H1 (cell line): ENCODE measurements around the gene TGM6. TPM values are rescaled to one million over a fixed set of nuclear protein-coding genes. Genes with fewer than 3 reads are reported as not detected.

ENCODE experiments used
- CTCF ChIA-PET: fragments of 300-600 bp; sonication (Branson Sonifier 250); formaldehyde crosslinking; loops from one replicate; lab custom pipeline; 2021; ENCODE audit not compliant: partially characterized antibody; lab: Charles Lee
- POLR2A ChIA-PET: fragments of 300-600 bp; sonication (Branson Sonifier 250); formaldehyde crosslinking; loops from one replicate; lab custom pipeline; 2021; ENCODE audit warnings: inconsistent platforms; ENCODE audit not compliant: partially characterized antibody; lab: Charles Lee
- DNase-seq, 2 experiments: peaks; one replicate each; pipeline versions ENCODE4 v3.0.0 to v3.0.0-alpha.2; 2010 to 2022; ENCODE audit warnings: low spot score in 2 of 2, low read depth in 1 of 2, mixed read lengths in 1 of 2
- FAIRE-seq: peaks from 2 replicates; lab custom pipeline; 2011; peaks lifted over from hg19 to GRCh38; lab: Jason Lieb, UNC
- H2AFZ ChIP-seq: 2 replicates; pipeline ENCODE4 v1.8.1; 2012; ENCODE audit warnings: low read length, inconsistent platforms
- H2AK5ac ChIP-seq: 2 replicates; pipeline ENCODE4 v1.6.1; 2013; ENCODE audit warnings: low read depth, low read length
- H2BK120ac ChIP-seq: replicated peaks from 2 replicates; pipeline ENCODE3; 2013; ENCODE audit warnings: low read depth, low read length, inconsistent platforms
- H2BK12ac ChIP-seq: 2 replicates; pipeline ENCODE4 v1.6.1; 2013; ENCODE audit warnings: low read depth, low read length
- H2BK15ac ChIP-seq: 2 replicates; pipeline ENCODE4 v1.6.1; 2013; ENCODE audit warnings: low read length
- H2BK20ac ChIP-seq: 2 replicates; pipeline ENCODE4 v1.6.1; 2013; ENCODE audit warnings: low read length
- H2BK5ac ChIP-seq: 2 replicates; pipeline ENCODE4 v1.6.1; 2013; ENCODE audit warnings: low read depth, low read length
- H3K14ac ChIP-seq: 2 replicates; pipeline ENCODE4 v1.6.1; 2013; ENCODE audit warnings: inconsistent platforms; ENCODE audit not compliant: insufficient read length
- H3K18ac ChIP-seq: 2 replicates; pipeline ENCODE4 v1.6.1; 2013; ENCODE audit warnings: low read length; ENCODE audit errors: extremely low read depth
- H3K23ac ChIP-seq: 2 replicates; pipeline ENCODE4 v1.6.1; 2013; ENCODE audit warnings: inconsistent platforms; ENCODE audit not compliant: insufficient read length
- H3K23me2 ChIP-seq: 2 replicates; pipeline ENCODE4 v1.6.1; 2013; ENCODE audit warnings: low read depth, low read length
- H3K27ac ChIP-seq: 2 replicates; pipeline ENCODE4 v1.6.1; 2011; ENCODE audit warnings: low read depth, low read length, inconsistent platforms
- H3K27me3 ChIP-seq, 4 experiments: replicated peaks in 1 of 4; 1 replicate in 1 of 4; 2 replicates in 3 of 4; pipeline versions ENCODE4 v1.6.1 to v1.8.1; 2011 to 2013; ENCODE audit warnings: low read length in 3 of 4, mild to moderate bottlenecking in 3 of 4, inconsistent platforms in 2 of 4, mixed read lengths in 2 of 4, moderate library complexity in 1 of 4; ENCODE audit not compliant: control insufficient read depth in 3 of 4, insufficient read depth in 3 of 4; ENCODE audit errors: extremely low read depth in 1 of 4
- H3K36me3 ChIP-seq, 4 experiments: 2 replicates each; pipeline versions ENCODE4 v1.6.1 to v1.8.1; 2011 to 2013; ENCODE audit warnings: mild to moderate bottlenecking in 4 of 4, low read length in 3 of 4, moderate library complexity in 2 of 4, control low read depth in 1 of 4, inconsistent platforms in 1 of 4; ENCODE audit not compliant: insufficient read depth in 4 of 4, control insufficient read depth in 2 of 4
- H3K4ac ChIP-seq: replicated peaks from 2 replicates; pipeline ENCODE3; 2013; ENCODE audit warnings: low read length, low read depth, mixed read lengths, inconsistent platforms; ENCODE audit not compliant: insufficient read length
- H3K4me1 ChIP-seq, 4 experiments: replicated peaks in 1 of 4; 1 replicate in 1 of 4; 2 replicates in 3 of 4; pipeline versions ENCODE4 v1.6.1 to v1.8.1; 2011 to 2013; ENCODE audit warnings: low read length in 3 of 4, inconsistent platforms in 2 of 4, mixed read lengths in 1 of 4; ENCODE audit not compliant: insufficient read depth in 4 of 4, control insufficient read depth in 3 of 4
- H3K4me2 ChIP-seq, 2 experiments: 2 replicates each; pipeline versions ENCODE4 v1.6.1 to v1.8.1; 2011 to 2013; ENCODE audit warnings: low read depth in 2 of 2, low read length in 2 of 2, control low read depth in 1 of 2, inconsistent platforms in 1 of 2, mild to moderate bottlenecking in 1 of 2; ENCODE audit not compliant: insufficient read depth in 1 of 2
- H3K4me3 ChIP-seq, 4 experiments: fragments of 200-600, 300-600 bp in 1 of 4; sonication (generic), shearing (Covaris generic), sonication (Bioruptor Twin) in 1 of 4; 2 replicates each; pipeline versions ENCODE4 v1.5.1 to v1.8.1; 2011 to 2016; ENCODE audit warnings: low read length in 4 of 4, low read depth in 3 of 4, control low read depth in 2 of 4, inconsistent platforms in 2 of 4, mild to moderate bottlenecking in 2 of 4, mixed read lengths in 1 of 4, moderate library complexity in 1 of 4; ENCODE audit not compliant: insufficient read depth in 2 of 4; ENCODE audit errors: extremely low read depth in 1 of 4
- H3K56ac ChIP-seq: replicated peaks from 2 replicates; pipeline ENCODE3; 2013; ENCODE audit warnings: low read depth, mild to moderate bottlenecking, mixed read lengths, low read length, inconsistent platforms; ENCODE audit not compliant: insufficient read length
- H3K79me1 ChIP-seq: 2 replicates; pipeline ENCODE4 v1.6.1; 2013; ENCODE audit warnings: low read depth, low read length, control low read depth
- H3K79me2 ChIP-seq, 2 experiments: 2 replicates each; pipeline versions ENCODE4 v1.6.1 to v1.8.1; 2012 to 2013; ENCODE audit warnings: low read length in 2 of 2, mild to moderate bottlenecking in 2 of 2, inconsistent platforms in 1 of 2; ENCODE audit not compliant: insufficient read depth in 2 of 2, control insufficient read depth in 1 of 2
- H3K9ac ChIP-seq, 4 experiments: replicated peaks in 1 of 4; 1 replicate in 1 of 4; 2 replicates in 3 of 4; pipeline versions ENCODE4 v1.6.1 to v1.8.1; 2011 to 2013; ENCODE audit warnings: low read depth in 3 of 4, low read length in 3 of 4, control low read depth in 2 of 4, mild to moderate bottlenecking in 2 of 4, moderate library complexity in 2 of 4, inconsistent platforms in 1 of 4; ENCODE audit errors: extremely low read depth in 1 of 4
- H3K9me3 ChIP-seq, 2 experiments: 2 replicates each; pipeline versions ENCODE4 v1.6.1 to v1.8.1; 2012 to 2013; ENCODE audit warnings: mild to moderate bottlenecking in 2 of 2, moderate library complexity in 2 of 2, control low read depth in 1 of 2, inconsistent platforms in 1 of 2, low read depth in 1 of 2, low read length in 1 of 2, mixed read lengths in 1 of 2; ENCODE audit not compliant: insufficient read depth in 2 of 2
- H4K20me1 ChIP-seq, 2 experiments: replicated peaks in 1 of 2; 2 replicates each; pipeline versions ENCODE3 to v1.8.1; 2011 to 2013; ENCODE audit warnings: inconsistent platforms in 2 of 2, low read length in 2 of 2, mild to moderate bottlenecking in 1 of 2; ENCODE audit not compliant: insufficient read depth in 2 of 2, control insufficient read depth in 1 of 2
- H4K5ac ChIP-seq: 2 replicates; pipeline ENCODE4 v1.6.1; 2013; ENCODE audit warnings: low read length, low read depth, mixed read lengths, inconsistent platforms; ENCODE audit not compliant: insufficient read length
- H4K8ac ChIP-seq: 2 replicates; pipeline ENCODE4 v1.8.0; 2013; ENCODE audit warnings: mild to moderate bottlenecking, moderate library complexity, low read length, inconsistent platforms; ENCODE audit not compliant: insufficient read depth; ENCODE audit errors: extremely low read depth
- H4K91ac ChIP-seq: replicated peaks from 2 replicates; pipeline ENCODE3; 2013; ENCODE audit warnings: low read length, mixed read lengths, inconsistent platforms; ENCODE audit not compliant: insufficient read length
- BCL11A ChIP-seq, 2 experiments: IDR thresholded peaks; one replicate each; pipeline ENCODE4 v1.6.1; 2011; ENCODE audit warnings: low read depth in 2 of 2, low read length in 2 of 2, mild to moderate bottlenecking in 2 of 2
- CHD1 ChIP-seq: IDR thresholded peaks from 2 replicates; pipeline ENCODE4 v1.6.1; 2012; ENCODE audit warnings: low read depth, low read length, improper control_type of control experiment
- KDM4A ChIP-seq: IDR thresholded peaks from one replicate; pipeline ENCODE4 v1.7.1; 2012; ENCODE audit warnings: low read depth, mild to moderate bottlenecking, moderate library complexity, low read length, inconsistent platforms; ENCODE audit not compliant: severe bottlenecking
- WGBS, 2 experiments: shearing (Covaris generic) in 1 of 2; methylation state at CpG; one replicate each; pipeline versions ENCODE4 v1.1.6 to v1.1.7; 2013 to 2015; ENCODE audit warnings: low lambda C conversion rate in 2 of 2, mixed read lengths in 2 of 2, inconsistent platforms in 1 of 2, low coverage in 1 of 2, missing lambda C conversion rate in 1 of 2; ENCODE audit not compliant: insufficient replicate concordance in 2 of 2, insufficient coverage in 1 of 2, insufficient read length in 1 of 2; ENCODE audit errors: extremely low coverage in 1 of 2, missing lambda C conversion rate in 1 of 2; 5-methylcytosine and 5-hydroxymethylcytosine counted together
- polyA plus RNA-seq, 7 experiments: library from polyadenylated mRNA; depleted of rRNA in 3 of 7; stranded (reverse) in 5 of 7; unstranded in 2 of 7; fragments of >200 nt in 5 of 7; fragments of 200-250 nt in 2 of 7; gene quantifications; 1 replicate in 5 of 7; 2 replicates in 1 of 7; 4 replicates in 1 of 7; pipeline versions ENCODE4 v1.2.1 to v1.2.3, GENCODE V29; 2011 to 2013; ENCODE audit warnings: missing spikeins in 2 of 7, mixed read lengths in 2 of 7
- total RNA-seq: library from RNA; stranded (reverse); fragmentation: NEBNext Ultra II Directional; extraction: Animal tissue kit (Norgen Biotek cat#: 25700); gene quantifications from 2 replicates; pipeline ENCODE4 v1.2.1, GENCODE V29; 2021

Gene TGM6
- total and polyA plus RNA-seq, 2 of the 8 experiments (the other 6 are each of a cell fraction or from before 2014, with no cell fraction given): 0.03 TPM; not detected in 1

GRCh38 chr20:2462484-2462883, 81.8 kb downstream of the TGM6 start:
- no peaks in the 10 kb centered on the region; the same call in none of the 2 replicates for H3K79me1 ChIP-seq
- 87% methylated on average over 3 of the region's 3 CpGs; no CpG with 5 or more reads in 1 of the 2 experiments for WGBS, 2 experiments
- TF ChIP-seq BCL11A (IDR thresholded peaks at IDR 0.05; ENCODE audit: low read depth in 2 of 2, low read length in 2 of 2) (no peak), KDM4A (no peak), CHD1 (no peak)

More at GRCh38 chr20:2462484-2462883, 81.8 kb downstream of the TGM6 start:
- H3K14ac ChIP-seq: no peak overlapping the region
- peaks cover 22 to 25% of the 10 kb centered on the region in 2 experiments for H4K20me1 ChIP-seq
- H3K79me2 ChIP-seq: peaks cover 6 to 30% of the 10 kb centered on the region in 2 experiments; a peak in 3 of 4 replicates
- no peak overlapping the region for H2AK5ac ChIP-seq
- no peak overlapping the region for H3K18ac ChIP-seq
- H3K4ac ChIP-seq: no peak overlapping the region
- H3K9me3 ChIP-seq: no peaks in the 10 kb centered on the region
- H3K4me3 ChIP-seq: no peak overlapping the region
- no peak overlapping the region for H3K27ac ChIP-seq
- no peaks in the 10 kb centered on the region for H3K4me1 ChIP-seq
- H2BK20ac ChIP-seq: no peak overlapping the region
- H3K36me3 ChIP-seq: peaks cover 61 to 87% (median 77%) of the 10 kb centered on the region in 4 experiments
- H4K8ac ChIP-seq: no peak overlapping the region
- no peak overlapping the region for H2AFZ ChIP-seq
- H4K91ac ChIP-seq: no peak overlapping the region
- FAIRE-seq (no peak), DNase-seq (no peak)
- no peak overlapping the region for H2BK12ac ChIP-seq
- no peak overlapping the region for H3K4me2 ChIP-seq
- H4K5ac ChIP-seq: no peak overlapping the region
- no peak overlapping the region for H2BK15ac ChIP-seq
- H3K23ac ChIP-seq: no peak overlapping the region
- no peaks in the 10 kb centered on the region for H3K23me2 ChIP-seq
- CTCF ChIA-PET: interaction anchor here (1.7 to 1.9 kb wide), 3 partner anchors 10 to 59 kb away, joined by 6 to 10 read pairs (median 8); no protein-coding TSS in a partner anchor
- no peak overlapping the region for H2BK5ac ChIP-seq
- H3K56ac ChIP-seq: no peak overlapping the region
- H3K27me3 ChIP-seq: no peaks in the 10 kb centered on the region
- H3K9ac ChIP-seq: no peak overlapping the region
- POLR2A ChIA-PET: interaction anchor here (0.6 to 8.0 kb wide), 6 partner anchors 7 to 1332 kb away, joined by 3 to 119 read pairs (median 3); partner anchors contain the start of gene SNRPB
- no peak overlapping the region for H2BK120ac ChIP-seq
